KMS-11 (cell line): Measurements from ENCODE around the gene AGER.

Source experiments
- H2AFZ ChIP-seq: fragments of 200-600 bp; sonication (generic); 2 replicates; pipeline ENCODE4 v1.6.1; 2016; ENCODE audit warnings: antibody characterized with exemption, mixed run types, low read depth
- H3K27ac ChIP-seq: fragments of 200-600 bp; sonication (generic); 2 replicates; pipeline ENCODE4 v1.6.1; 2016; ENCODE audit warnings: mild to moderate bottlenecking, mixed run types
- H3K27me3 ChIP-seq: fragments of 200-600 bp; sonication (generic); 2 replicates; pipeline ENCODE4 v1.6.1; 2017; ENCODE audit warnings: mild to moderate bottlenecking, low read depth, mixed run types, moderate library complexity; ENCODE audit not compliant: insufficient read depth
- H3K36me3 ChIP-seq: fragments of 200-600 bp; sonication (generic); 2 replicates; pipeline ENCODE4 v1.6.1; 2017; ENCODE audit warnings: mild to moderate bottlenecking, mixed run types; ENCODE audit not compliant: insufficient read depth
- H3K4me1 ChIP-seq: fragments of 200-600 bp; sonication (generic); 2 replicates; pipeline ENCODE4 v1.6.1; 2016; ENCODE audit warnings: mild to moderate bottlenecking, low read depth, mixed run types; ENCODE audit not compliant: poor library complexity, severe bottlenecking
- H3K4me2 ChIP-seq: fragments of 200-600 bp; sonication (generic); 2 replicates; pipeline ENCODE4 v1.7.0; 2016; ENCODE audit warnings: mild to moderate bottlenecking, mixed run types
- H3K4me3 ChIP-seq: fragments of 200-600 bp; sonication (generic); IDR thresholded peaks from 2 replicates; pipeline ENCODE4 v1.6.1; 2017; ENCODE audit warnings: low read depth, low read length, mixed read lengths; ENCODE audit not compliant: insufficient read depth
- H3K79me2 ChIP-seq: fragments of 200-600 bp; sonication (generic); 2 replicates; pipeline ENCODE4 v1.6.1; 2016; ENCODE audit warnings: low read depth, mixed run types; ENCODE audit not compliant: insufficient read depth
- H3K9ac ChIP-seq: fragments of 200-600 bp; sonication (generic); 2 replicates; pipeline ENCODE4 v1.6.1; 2016; ENCODE audit warnings: mild to moderate bottlenecking, mixed run types
- H4K20me1 ChIP-seq: fragments of 200-600 bp; sonication (generic); 2 replicates; pipeline ENCODE4 v1.6.1; 2016; ENCODE audit warnings: mild to moderate bottlenecking, mixed run types; ENCODE audit not compliant: insufficient read depth
- CTCF ChIP-seq: fragments of 200-600 bp; sonication (generic); conservative IDR thresholded peaks from 2 replicates; pipeline ENCODE4 v1.6.1; 2017; ENCODE audit warnings: low read depth, mild to moderate bottlenecking, antibody characterized with exemption, low read length, moderate library complexity, mixed read lengths

AGER gene

GRCh38 chr6:32151863-32152768, 31.9 kb downstream of the AGER start, which contains the start of gene PRRT1:
Gene PRRT1, minus strand, starts transcription at chr6:32151939. Its CDS starts 112 bp downstream, at chr6:32151827.
- H3K4me2 ChIP-seq, result no peak within 1 kb of the TSS
- no peaks in the 10 kb centered on the region for H3K36me3 ChIP-seq
- TF ChIP-seq CTCF, result no peak
- H3K27me3 ChIP-seq, result peaks cover 6% of the 10 kb centered on the region; the same call in 1 of the 2 replicates
- no peak within 1 kb of the TSS for H3K4me3 ChIP-seq
- no peaks in the 10 kb centered on the region for H4K20me1 ChIP-seq
- no peaks in the 10 kb centered on the region for H3K4me1 ChIP-seq
- H2AFZ ChIP-seq, result no peak within 1 kb of the TSS
- H3K9ac ChIP-seq, result no peak within 1 kb of the TSS
- H3K79me2 ChIP-seq, result no peaks in the 10 kb centered on the region
- no peak within 1 kb of the TSS for H3K27ac ChIP-seq

- H3K9ac ChIP-seq, result no peak overlapping the region
- no peak overlapping the region for H3K4me2 ChIP-seq
- no peak overlapping the region for H3K27ac ChIP-seq
- no peaks in the 10 kb centered on the region for H3K4me1 ChIP-seq
- no peak for TF ChIP-seq CTCF
- H4K20me1 ChIP-seq, result no peaks in the 10 kb centered on the region
- H3K27me3 ChIP-seq, result peaks cover 6% of the 10 kb centered on the region; the same call in 1 of the 2 replicates
- no peak overlapping the region for H2AFZ ChIP-seq
- no peaks in the 10 kb centered on the region for H3K79me2 ChIP-seq
- no peak overlapping the region for H3K4me3 ChIP-seq
- no peaks in the 10 kb centered on the region for H3K36me3 ChIP-seq
These were observed 32.7 kb downstream of the AGER start for GRCh38 chr6:32151181-32151862.

DNA sequence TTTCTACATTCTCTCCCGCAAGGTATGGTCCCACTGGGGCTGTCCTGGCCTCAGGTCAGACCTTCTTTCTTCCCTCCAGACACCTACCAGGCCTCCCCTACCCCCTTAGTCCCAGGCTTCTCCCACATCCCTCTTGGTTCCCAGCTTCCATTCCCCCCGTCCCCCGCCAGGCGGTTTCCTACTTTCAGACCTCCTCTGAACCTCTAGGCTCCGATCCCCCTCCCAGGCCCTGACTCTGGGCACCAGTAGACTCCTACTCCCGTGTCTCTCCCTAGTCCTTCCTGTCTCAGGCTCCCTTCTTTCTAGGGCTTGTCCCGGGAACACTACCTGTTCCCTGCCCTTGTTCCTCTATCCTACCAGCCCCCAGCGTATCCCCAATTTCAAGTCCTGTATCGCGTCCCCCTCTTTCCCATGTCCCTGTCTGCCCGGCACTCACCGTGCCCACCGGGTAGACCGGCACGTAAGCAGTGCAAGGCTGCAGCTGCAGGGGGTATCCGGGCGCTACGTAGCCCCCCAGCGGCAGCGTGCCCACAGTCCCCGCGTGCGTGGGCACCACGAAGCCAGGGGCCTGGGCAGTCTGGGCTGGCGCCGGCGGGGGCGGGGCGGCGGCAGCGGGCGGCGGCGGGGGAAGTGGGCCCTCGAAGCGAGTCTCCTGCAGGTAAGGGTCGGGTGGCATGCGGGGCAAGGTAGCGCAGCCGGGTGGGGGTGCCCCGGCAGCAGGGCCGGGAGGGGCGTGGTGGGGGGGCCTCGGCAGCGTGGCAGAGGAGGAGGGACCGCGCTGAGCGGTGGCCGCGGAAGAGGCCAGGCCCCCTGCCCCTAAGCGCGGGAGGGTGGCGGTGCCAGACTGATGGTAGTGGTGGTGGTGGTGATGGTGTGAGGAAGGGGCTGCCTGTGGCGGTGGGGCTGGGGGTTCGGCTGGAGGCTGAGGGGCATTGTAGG, 33.9 kb downstream of the AGER start:
- Histone ChIP-seq H3K27me3 (peaks cover 6% of the 10 kb centered on the region; the same call in 1 of the 2 replicates), H3K9ac (no peak overlapping the region), H3K27ac (no peak overlapping the region), H3K4me3 (no peak overlapping the region), H3K36me3 (no peaks in the 10 kb centered on the region), H2AFZ (no peak overlapping the region), H3K4me1 (no peaks in the 10 kb centered on the region), H3K4me2 (no peak overlapping the region), H4K20me1 (no peaks in the 10 kb centered on the region), H3K79me2 (no peaks in the 10 kb centered on the region)
- TF ChIP-seq CTCF, result no peak
